Neural cell (in vitro differentiated cells): ENCODE data around the gene NFIB. TPM values are rescaled to one million over a fixed set of nuclear protein-coding genes. Genes with fewer than 3 reads are reported as not detected.

Source experiments
- H2AFZ ChIP-seq: fragments of 200-600, 300-800 bp; sonication (generic), shearing (Covaris generic); 2 replicates; pipeline ENCODE4 v1.6.0; 2014; ENCODE audit warnings: low read depth, mild to moderate bottlenecking, antibody characterized with exemption, low read length, moderate library complexity
- H3F3A ChIP-seq: fragments of 200-600 bp; shearing (Covaris generic); 2 replicates; pipeline ENCODE4 v1.6.1; 2016; ENCODE audit warnings: mild to moderate bottlenecking, moderate library complexity, mixed read lengths, antibody characterized with exemption, low read length; ENCODE audit not compliant: insufficient read depth, poor library complexity, severe bottlenecking
- H3K27ac ChIP-seq: fragments of 200-600, 300-800 bp; sonication (generic), shearing (Covaris generic); 2 replicates; pipeline ENCODE4 v1.5.1; 2014; ENCODE audit warnings: mild to moderate bottlenecking, low read length, moderate library complexity
- H3K27me3 ChIP-seq: fragments of 300-800, 200-600 bp; sonication (generic), shearing (Covaris generic); 2 replicates; pipeline ENCODE4 v1.6.0; 2014; ENCODE audit warnings: mild to moderate bottlenecking, low read depth, low read length, moderate library complexity; ENCODE audit not compliant: insufficient read depth
- H3K36me3 ChIP-seq: fragments of 300-800, 200-600 bp; sonication (generic), shearing (Covaris generic); 2 replicates; pipeline ENCODE4 v1.5.1; 2014; ENCODE audit warnings: mild to moderate bottlenecking, antibody characterized with exemption, low read length, moderate library complexity; ENCODE audit not compliant: insufficient read depth
- H3K4me2 ChIP-seq: fragments of 300-800, 200-600 bp; sonication (generic), shearing (Covaris generic); 2 replicates; pipeline ENCODE4 v1.6.0; 2014; ENCODE audit warnings: mild to moderate bottlenecking, low read length
- H3K4me3 ChIP-seq: fragments of 300-800, 200-600 bp; sonication (generic), shearing (Covaris generic); 2 replicates; pipeline ENCODE4 v1.5.1; 2014; ENCODE audit warnings: mild to moderate bottlenecking, low read length, moderate library complexity
- H3K79me2 ChIP-seq: fragments of 200-600 bp; shearing (Covaris generic); replicated peaks from 2 replicates; pipeline ENCODE4 v1.6.0; 2014; ENCODE audit warnings: mild to moderate bottlenecking, low read length, moderate library complexity; ENCODE audit not compliant: insufficient read depth
- H3K9ac ChIP-seq: fragments of 300-800, 200-600 bp; sonication (generic), shearing (Covaris generic); 2 replicates; pipeline ENCODE4 v1.6.1; 2016; ENCODE audit warnings: mild to moderate bottlenecking, low read length, mixed read lengths
- H3K9me2 ChIP-seq: fragments of 200-600 bp; shearing (Covaris generic); 2 replicates; pipeline ENCODE4 v1.6.1; 2016; ENCODE audit warnings: mild to moderate bottlenecking, low read length, mixed read lengths; ENCODE audit not compliant: insufficient read depth
- H3K9me3 ChIP-seq: fragments of 200-600, 300-800 bp; sonication (generic), shearing (Covaris generic); 2 replicates; pipeline ENCODE4 v1.6.1; 2016; ENCODE audit warnings: mild to moderate bottlenecking, mixed run types, low read length, moderate library complexity, mixed read lengths
- H4K20me1 ChIP-seq: fragments of 200-600 bp; shearing (Covaris generic); 2 replicates; pipeline ENCODE4 v1.6.1; 2016; ENCODE audit warnings: mild to moderate bottlenecking, mixed run types; ENCODE audit not compliant: insufficient read depth
- CTCF ChIP-seq: fragments of 450-650 bp; IDR thresholded peaks from 2 replicates; pipeline ENCODE4 v1.5.1; 2014; ENCODE audit warnings: antibody characterized with exemption, mild to moderate bottlenecking, moderate library complexity; ENCODE audit not compliant: poor library complexity, severe bottlenecking
- EP300 ChIP-seq: fragments of 450-650 bp; conservative IDR thresholded peaks from 2 replicates; pipeline ENCODE4 v1.6.1; 2014; ENCODE audit warnings: antibody characterized with exemption, mild to moderate bottlenecking, moderate library complexity; ENCODE audit not compliant: poor library complexity, severe bottlenecking
- EZH2 ChIP-seq: fragments of 200-600, 300-800 bp; shearing (Covaris generic), sonication (generic); IDR thresholded peaks from 2 replicates; pipeline ENCODE4 v1.6.1; 2014; ENCODE audit warnings: antibody characterized with exemption, low read length, borderline replicate concordance, mild to moderate bottlenecking; ENCODE audit not compliant: insufficient read depth, poor library complexity, severe bottlenecking
- MXI1 ChIP-seq: fragments of 450-650 bp; conservative IDR thresholded peaks from 2 replicates; pipeline ENCODE4 v1.6.1; 2014; ENCODE audit warnings: antibody characterized with exemption, mild to moderate bottlenecking; ENCODE audit not compliant: poor library complexity, severe bottlenecking
- POLR2AphosphoS5 ChIP-seq: IDR thresholded peaks from 2 replicates; pipeline ENCODE4 v1.6.1; 2012
- RAD21 ChIP-seq: fragments of 450-650 bp; conservative IDR thresholded peaks from 2 replicates; pipeline ENCODE4 v1.6.1; 2014; ENCODE audit warnings: antibody characterized with exemption, mild to moderate bottlenecking, moderate library complexity
- REST ChIP-seq: IDR thresholded peaks from 2 replicates; pipeline ENCODE4 v1.6.1; 2012; ENCODE audit warnings: borderline replicate concordance
- SMC3 ChIP-seq: fragments of 450-650 bp; conservative IDR thresholded peaks from 2 replicates; pipeline ENCODE4 v1.6.1; 2014; ENCODE audit warnings: antibody characterized with exemption, mild to moderate bottlenecking, moderate library complexity; ENCODE audit not compliant: poor library complexity
- TAF1 ChIP-seq: IDR thresholded peaks from 2 replicates; pipeline ENCODE4 v1.6.1; 2012; ENCODE audit warnings: low read depth
- polyA plus RNA-seq: library from polyadenylated mRNA; depleted of rRNA; stranded (reverse); fragments of >200 nt; gene quantifications from 2 replicates; pipeline ENCODE4 v1.2.3, GENCODE V29; 2014

NFIB gene
- polyA plus RNA-seq, 1 donor from 2014 or later = 0.73 TPM

GRCh38 chr9:14343261-14344031 is 29.5 kb upstream of the NFIB start:
- Histone ChIP-seq H2AFZ (no peak overlapping the region), H3K4me3 (no peak overlapping the region), H4K20me1 (no peaks in the 10 kb centered on the region), H3K9ac (no peak overlapping the region), H3K79me2 (no peaks in the 10 kb centered on the region), H3K4me2 (no peak overlapping the region), H3K9me2 (no peaks in the 10 kb centered on the region), H3K9me3 (no peaks in the 10 kb centered on the region), H3K36me3 (no peaks in the 10 kb centered on the region), H3K27ac (no peak overlapping the region), H3K27me3 (peaks cover 70% of the 10 kb centered on the region), H3F3A (no peaks in the 10 kb centered on the region)
- TF ChIP-seq MXI1 (no peak), TAF1 (no peak), REST (no peak), POLR2AphosphoS5 (no peak), RAD21 (no peak), CTCF (no peak), SMC3 (no peak), EP300 (no peak), EZH2 (no peak)

- Histone ChIP-seq H3K27ac (no peak overlapping the region), H3F3A (no peaks in the 10 kb centered on the region), H2AFZ (no peak overlapping the region), H3K4me3 (no peak overlapping the region), H3K4me2 (no peak overlapping the region), H4K20me1 (no peaks in the 10 kb centered on the region), H3K9me2 (no peaks in the 10 kb centered on the region), H3K9ac (no peak overlapping the region), H3K36me3 (no peaks in the 10 kb centered on the region), H3K9me3 (no peaks in the 10 kb centered on the region), H3K27me3 (peaks cover 63% of the 10 kb centered on the region), H3K79me2 (no peaks in the 10 kb centered on the region)
- TF ChIP-seq RAD21 (no peak), SMC3 (no peak), EP300 (no peak), EZH2 (no peak), REST (no peak), TAF1 (no peak), MXI1 (no peak), CTCF (no peak), POLR2AphosphoS5 (no peak)
Observed at GRCh38 chr9:14342736-14343135, 28.8 kb upstream of the NFIB start.
